ENCODE measurements around the gene BBS1.

DNA sequence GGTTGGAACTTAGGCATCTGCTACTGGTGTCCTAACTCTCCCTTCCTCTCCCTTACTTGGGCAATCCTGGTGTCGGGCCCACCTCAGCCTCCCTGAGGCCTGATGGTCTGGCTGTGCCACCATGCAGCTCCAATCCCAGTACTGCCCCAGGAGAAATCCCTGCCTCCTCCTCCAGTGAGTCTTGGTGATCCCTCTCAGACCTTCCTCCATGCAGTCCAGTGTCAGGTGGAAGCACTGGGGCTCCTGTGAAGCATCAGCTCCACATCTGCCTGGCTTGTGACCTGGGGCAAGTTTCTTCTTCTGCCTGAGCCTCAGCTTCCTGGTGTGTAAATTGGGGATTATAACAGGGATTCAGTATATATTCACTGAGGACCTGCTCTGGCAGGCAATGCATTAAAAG, 45.5 kb upstream of the BBS1 start:
- TF ChIP-seq EZH2 (IDR thresholded peaks at IDR 0.05): no peak
- TF ChIP-seq POLR2A (IDR thresholded peaks at IDR 0.05; ENCODE audit: borderline replicate concordance, extremely low read depth, insufficient read depth, insufficient read length): no peak
- TF ChIP-seq EZH2phosphoT487 (IDR thresholded peaks at IDR 0.05; ENCODE audit: borderline replicate concordance): no peak
- no peak for TF ChIP-seq ZNF274 (IDR thresholded peaks at IDR 0.05; ENCODE audit: low read depth, low read length)
- TF ChIP-seq, protein P1, sequence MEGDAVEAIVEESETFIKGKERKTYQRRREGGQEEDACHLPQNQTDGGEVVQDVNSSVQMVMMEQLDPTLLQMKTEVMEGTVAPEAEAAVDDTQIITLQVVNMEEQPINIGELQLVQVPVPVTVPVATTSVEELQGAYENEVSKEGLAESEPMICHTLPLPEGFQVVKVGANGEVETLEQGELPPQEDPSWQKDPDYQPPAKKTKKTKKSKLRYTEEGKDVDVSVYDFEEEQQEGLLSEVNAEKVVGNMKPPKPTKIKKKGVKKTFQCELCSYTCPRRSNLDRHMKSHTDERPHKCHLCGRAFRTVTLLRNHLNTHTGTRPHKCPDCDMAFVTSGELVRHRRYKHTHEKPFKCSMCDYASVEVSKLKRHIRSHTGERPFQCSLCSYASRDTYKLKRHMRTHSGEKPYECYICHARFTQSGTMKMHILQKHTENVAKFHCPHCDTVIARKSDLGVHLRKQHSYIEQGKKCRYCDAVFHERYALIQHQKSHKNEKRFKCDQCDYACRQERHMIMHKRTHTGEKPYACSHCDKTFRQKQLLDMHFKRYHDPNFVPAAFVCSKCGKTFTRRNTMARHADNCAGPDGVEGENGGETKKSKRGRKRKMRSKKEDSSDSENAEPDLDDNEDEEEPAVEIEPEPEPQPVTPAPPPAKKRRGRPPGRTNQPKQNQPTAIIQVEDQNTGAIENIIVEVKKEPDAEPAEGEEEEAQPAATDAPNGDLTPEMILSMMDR (IDR thresholded peaks at IDR 0.05 in 2 of 3, conservative IDR thresholded peaks at IDR 0.05 in 1 of 3; ENCODE audit: borderline replicate concordance in 1 of 3, insufficient read depth in 1 of 3, low read depth in 2 of 3, low read length in 2 of 3): no peak
- no peak for TF ChIP-seq JUND (IDR thresholded peaks at IDR 0.05)
- TF ChIP-seq RAD21 (IDR thresholded peaks at IDR 0.05; ENCODE audit: low read depth): no peak
- no peak for TF ChIP-seq CEBPB (IDR thresholded peaks at IDR 0.05; ENCODE audit: low read depth)
- no peak for TF ChIP-seq POLR2AphosphoS5 (IDR thresholded peaks at IDR 0.05; ENCODE audit: low read depth, low read length)
- TF ChIP-seq, protein P2, sequence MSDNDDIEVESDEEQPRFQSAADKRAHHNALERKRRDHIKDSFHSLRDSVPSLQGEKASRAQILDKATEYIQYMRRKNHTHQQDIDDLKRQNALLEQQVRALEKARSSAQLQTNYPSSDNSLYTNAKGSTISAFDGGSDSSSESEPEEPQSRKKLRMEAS (IDR thresholded peaks at IDR 0.05): no peak
